ENCODE measurements around the gene CPNE5.
A peak's percentile ranks its signal among the peaks of the same experiment; 100 is the strongest.

GRCh38 chr6:36706339-36706738 is 132.9 kb downstream of the CPNE5 start:
- TF ChIP-seq ZFP36 (IDR thresholded peaks at IDR 0.05; ENCODE audit: low read depth, low read length, partially characterized antibody): no peak
- peak; percentile 42 for TF ChIP-seq CEBPB (tag; IDR thresholded peaks at IDR 0.05)
- TF ChIP-seq CTCF (IDR thresholded peaks at IDR 0.05 in 2 of 3, conservative IDR thresholded peaks at IDR 0.05 in 1 of 3; ENCODE audit: insufficient read depth in 2 of 3, low read depth in 1 of 3, low read length in 3 of 3): no peak
- no peak for TF ChIP-seq EGR1 (conservative IDR thresholded peaks at IDR 0.05)
- no peak for TF ChIP-seq POLR2A (conservative IDR thresholded peaks at IDR 0.05)
- TF ChIP-seq ZNF586 (CRISPR knock-in tag; conservative IDR thresholded peaks at IDR 0.05): no peak
